GM21529 (cell line): ENCODE data around the gene UBAC2.

Experiments
- ATAC-seq: cut with Tn5 transposase; IDR thresholded peaks from one replicate; pipeline ENCODE4 v1.9.1; 2021; ENCODE audit not compliant: unreplicated experiment

Gene UBAC2

DNA sequence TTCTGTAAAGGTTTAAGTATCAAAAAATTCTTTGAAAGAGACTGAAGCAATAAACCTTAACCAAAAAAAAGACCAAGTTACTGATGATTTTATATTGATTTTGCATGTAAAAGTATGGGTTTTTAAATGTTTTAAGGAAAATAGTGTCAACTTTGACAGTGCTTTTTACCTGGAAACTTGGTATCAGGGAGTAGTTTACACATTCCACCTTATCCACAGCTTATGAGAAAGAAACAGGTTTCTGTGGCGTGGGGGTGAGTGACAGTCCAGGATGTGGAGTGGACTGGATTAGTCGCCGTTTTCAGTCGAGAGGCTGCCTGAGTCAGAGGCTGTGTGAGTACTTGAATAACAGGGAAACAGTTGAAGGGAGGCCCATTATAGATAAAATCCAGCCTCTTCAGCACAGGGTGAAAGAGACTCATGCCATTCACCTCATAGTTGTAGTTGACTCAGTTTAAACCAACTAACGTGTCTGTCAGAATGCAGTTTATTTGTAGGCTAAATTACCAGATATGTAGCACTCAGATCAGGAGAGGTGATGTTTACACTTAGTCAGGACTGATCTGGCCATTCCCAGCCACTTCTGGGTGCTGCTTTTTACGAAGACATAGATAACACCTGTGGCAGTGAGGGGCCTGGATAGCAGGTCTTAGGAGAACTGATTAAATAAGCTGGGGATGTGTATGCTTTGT, 107.1 kb downstream of the UBAC2 start:
- ATAC-seq: peak; percentile 55

DNA sequence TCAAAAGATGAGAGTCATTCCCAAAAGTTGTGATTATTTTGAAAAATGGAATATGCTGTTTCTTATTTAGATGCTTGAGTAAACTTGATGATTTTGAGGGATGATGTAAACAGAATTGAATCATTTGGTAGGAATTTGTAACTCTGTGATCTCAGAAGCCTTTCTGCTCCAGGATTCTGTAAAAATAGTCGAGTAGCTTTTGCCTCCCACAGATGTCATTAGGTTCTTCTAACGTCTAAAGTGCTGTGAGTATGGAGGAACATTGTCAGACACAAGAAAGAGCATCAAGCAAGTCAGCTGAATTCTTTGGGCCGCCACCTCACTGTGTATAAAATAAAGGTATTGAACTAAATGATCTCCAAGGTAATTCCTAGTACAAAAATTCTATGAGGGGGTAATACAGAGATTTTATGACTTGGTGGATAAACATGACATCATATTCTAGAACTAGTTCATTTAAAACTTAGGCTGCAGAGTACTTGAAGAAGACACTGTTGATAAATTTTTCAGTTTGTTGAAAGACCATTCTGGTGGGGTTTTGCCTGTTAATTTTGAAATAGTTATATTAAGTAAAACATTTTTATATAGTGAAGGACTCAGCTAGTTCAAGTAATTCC, 107.9 kb downstream of the UBAC2 start:
- no peak for ATAC-seq

DNA sequence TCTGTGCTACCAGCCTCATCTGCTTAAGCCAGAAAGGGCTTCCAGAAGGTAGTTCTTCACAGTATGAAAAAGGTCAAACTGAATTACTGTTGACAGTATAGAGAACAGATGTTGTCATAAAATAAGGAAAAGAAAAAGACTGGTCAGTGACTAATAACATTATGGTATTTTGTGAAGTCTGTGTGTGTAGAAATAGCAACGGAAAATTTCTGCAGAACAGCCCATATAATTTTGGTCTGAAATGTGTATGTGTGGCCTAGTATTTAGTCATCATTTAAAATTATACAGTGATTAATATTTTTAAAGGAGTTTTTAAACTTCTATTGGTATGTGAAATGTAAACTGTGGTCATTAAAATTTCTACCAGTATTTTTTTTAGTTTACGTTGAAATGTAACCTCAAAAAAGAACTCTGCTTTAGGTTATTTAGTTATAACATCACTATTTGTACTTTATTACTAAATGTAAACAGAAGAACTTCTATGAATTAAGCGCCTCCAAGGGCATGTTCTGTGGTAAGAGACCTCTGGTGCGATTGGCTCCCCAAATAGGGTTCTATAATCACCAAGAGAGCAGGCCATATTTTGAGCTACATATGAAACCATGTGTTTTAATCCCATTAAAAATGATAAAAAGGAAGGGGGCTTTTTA, 109.9 kb downstream of the UBAC2 start:
- ATAC-seq: peak; percentile 42

DNA sequence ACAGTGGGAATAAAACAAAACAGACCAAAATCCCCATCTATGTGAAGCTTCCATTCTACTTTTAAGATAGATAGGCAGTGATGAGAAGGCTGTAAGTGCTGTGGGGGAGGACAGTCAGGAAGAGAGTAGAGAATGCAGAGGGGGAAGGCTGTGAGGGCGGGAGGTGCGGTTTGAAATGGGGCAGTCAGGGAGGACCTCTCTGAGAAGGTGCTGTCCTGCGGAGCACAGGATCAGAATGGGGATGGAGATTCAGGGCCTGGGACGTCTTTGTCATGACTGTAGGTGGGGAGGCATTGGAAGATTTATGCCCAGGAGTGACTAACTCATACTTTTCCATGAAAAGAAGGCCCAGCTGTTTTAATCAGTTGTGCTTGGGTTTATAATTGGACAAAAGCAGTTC, 110.5 kb downstream of the UBAC2 start:
- no peak for ATAC-seq

GRCh38 chr13:99311748-99312492, 111.3 kb downstream of the UBAC2 start:
- no peak for ATAC-seq

- no peak for ATAC-seq
Measured at GRCh38 chr13:99312493-99312883, 111.8 kb downstream of the UBAC2 start.

GRCh38 chr13:99313501-99313900, 112.8 kb downstream of the UBAC2 start:
- ATAC-seq: no peak

- ATAC-seq: no peak
Measured at GRCh38 chr13:99313941-99314340, 113.3 kb downstream of the UBAC2 start.

- no peak for ATAC-seq
Measured at GRCh38 chr13:99314640-99315176, 114.1 kb downstream of the UBAC2 start.

DNA sequence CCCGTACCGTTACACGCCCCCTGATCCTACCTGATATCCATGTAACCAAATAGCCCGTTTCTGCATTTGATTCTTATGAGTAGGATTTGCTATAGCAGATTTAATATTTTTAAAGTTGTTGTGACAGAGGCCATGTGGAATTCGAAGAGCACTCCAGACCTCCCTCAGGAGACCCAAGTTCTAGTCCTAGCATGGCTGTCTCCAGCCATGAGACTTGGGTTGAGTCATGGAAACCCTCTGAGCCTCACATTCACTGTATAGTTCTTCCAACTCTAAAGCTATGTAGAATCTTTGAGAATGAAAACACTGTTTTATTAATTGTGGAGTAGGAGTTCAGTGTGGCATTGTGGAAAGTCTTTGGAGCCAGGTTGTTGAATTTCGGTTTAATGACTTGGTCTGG, 114.5 kb downstream of the UBAC2 start:
- ATAC-seq: no peak

GRCh38 chr13:99316224-99316623, 115.6 kb downstream of the UBAC2 start:
- ATAC-seq: no peak

DNA sequence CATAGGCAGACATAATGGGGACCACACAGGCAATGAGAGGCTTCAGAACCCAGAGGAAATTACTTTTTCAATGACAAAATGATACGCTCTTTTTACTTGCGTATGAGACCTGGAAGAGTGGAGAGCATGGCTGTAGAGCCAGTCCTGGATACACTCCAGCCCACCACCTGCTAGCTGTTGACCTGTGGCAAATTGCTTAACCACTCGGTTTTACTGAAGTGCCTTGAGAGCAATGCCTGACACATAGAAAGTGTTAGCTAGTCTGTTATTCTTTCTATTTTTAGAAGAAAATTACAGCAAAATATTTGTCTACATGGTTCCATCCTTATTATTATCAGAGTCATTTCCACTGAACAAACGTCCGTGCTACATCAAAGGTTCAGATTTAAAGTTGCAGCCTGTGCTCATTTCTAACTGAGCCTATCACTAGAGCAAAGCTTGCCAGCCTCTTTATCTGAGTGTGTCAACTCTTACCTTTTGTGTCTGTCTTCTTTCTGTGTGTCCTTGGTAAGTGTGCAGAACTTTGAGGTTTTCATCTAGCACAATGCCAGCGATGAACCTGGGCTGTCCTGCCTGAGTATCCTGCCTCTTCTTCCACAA, 116.1 kb downstream of the UBAC2 start:
- ATAC-seq: no peak

DNA sequence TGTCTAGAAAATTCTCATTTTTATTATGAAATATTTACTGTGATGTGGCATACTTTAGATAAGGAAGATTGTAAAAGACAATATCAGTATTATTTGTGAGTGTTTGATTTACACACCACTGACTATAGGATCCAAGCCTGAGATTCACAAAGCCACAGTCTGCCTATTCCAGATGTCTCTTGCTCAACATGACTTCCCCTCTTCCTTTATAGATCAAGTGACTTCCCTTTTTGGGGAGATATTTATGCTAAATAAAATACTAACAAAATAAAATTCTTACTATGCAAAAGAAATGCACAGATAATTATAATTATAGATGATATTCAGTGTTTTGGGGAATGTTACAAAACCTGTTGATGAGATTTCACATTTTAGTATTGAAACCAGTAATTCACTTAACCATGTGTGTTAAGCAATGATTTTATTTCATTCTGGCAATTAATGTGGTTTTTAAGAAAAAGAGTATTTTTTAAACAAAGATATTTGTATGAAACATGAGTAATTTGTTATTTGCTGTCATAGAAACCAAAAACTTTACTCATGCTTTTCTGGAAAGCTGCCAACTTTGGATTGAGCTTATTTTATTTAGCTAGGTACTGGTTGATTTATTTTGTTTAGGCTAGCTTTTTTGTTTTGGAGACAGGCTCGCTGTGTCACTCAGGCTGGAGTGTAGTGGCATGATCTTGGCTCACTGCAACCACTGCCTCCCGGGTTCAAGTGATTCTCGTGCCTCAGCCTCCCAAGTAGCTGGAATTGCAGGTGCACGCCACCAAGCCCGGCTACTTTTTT, 120.2 kb downstream of the UBAC2 start:
- no peak for ATAC-seq

DNA sequence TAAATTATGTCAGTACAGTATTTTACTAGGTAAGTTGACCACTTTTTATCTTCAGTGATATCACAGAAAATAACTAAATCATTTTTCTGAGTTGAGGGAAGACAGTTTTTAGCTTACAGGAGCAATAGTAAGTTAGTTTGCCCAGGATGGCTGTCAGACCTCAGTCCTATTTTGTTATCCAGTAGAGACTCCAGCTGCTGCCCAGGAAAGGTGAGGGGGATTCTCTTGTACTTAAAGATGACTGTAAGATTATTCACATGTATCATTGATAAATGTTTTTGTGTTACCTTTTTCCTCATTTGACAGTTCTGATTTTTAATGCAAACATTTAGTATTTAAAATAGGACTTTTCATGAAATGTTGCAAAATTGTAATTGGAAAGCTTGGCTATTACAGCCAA, 121.1 kb downstream of the UBAC2 start:
- ATAC-seq: no peak

GRCh38 chr13:99322297-99323103, 121.8 kb downstream of the UBAC2 start:
- peak; percentile 85 for ATAC-seq

DNA sequence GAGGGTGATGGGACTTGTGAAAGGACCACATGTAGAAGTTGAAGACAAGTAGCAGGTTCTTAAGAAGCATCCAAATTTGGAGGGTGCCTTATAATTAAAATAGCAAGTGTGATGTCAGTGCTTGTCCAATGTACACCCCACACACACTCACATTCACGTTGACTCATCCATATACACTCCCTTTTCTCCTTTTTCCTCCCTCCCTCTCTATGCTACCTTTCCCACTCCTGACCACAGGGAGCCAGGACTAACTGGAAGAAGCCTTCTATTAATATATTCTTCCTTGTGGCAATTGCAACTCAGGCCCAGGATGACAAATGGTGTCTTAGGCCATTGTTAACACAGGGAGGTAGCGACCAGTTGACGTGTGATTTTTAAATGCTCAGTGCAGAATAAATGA, 122.8 kb downstream of the UBAC2 start:
- ATAC-seq: no peak

- no peak for ATAC-seq
Measured at GRCh38 chr13:99326012-99326411, 125.4 kb downstream of the UBAC2 start.

DNA sequence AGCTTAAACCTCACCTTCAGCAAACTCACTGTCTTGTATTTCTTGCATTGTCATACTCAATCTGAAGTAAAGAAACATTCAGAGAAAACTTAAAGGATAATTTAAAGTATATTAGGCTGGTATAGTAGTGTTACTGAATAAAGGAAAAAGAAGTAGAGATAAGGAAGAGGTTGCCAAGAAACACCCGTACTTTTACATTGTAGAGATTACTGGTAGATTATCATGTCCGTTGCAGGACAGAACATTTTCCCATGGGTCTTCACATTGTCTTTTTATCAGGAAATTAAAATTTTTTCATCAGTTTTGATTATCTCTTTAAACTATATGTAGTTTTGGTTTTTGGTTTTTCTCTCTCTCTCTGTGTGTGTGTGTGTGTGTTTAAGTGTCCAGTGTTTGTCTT, 126.5 kb downstream of the UBAC2 start:
- ATAC-seq: no peak

GRCh38 chr13:99327761-99328160, 127.1 kb downstream of the UBAC2 start:
- ATAC-seq: no peak
